Activated CD4-positive, alpha-beta T cell treated with anti-CD3 and anti-CD28 coated beads, Interleukin-2, amount 50 U/mL, for 1 hour (primary cell): ENCODE results near the gene LCMT1.
"Not testable (repeated sequence)": the region's sequence is repeated elsewhere in the genome, so short reads cannot be mapped to it uniquely, and the experiment has no call there.

ENCODE experiments used
- DNase-seq: peaks from one replicate; pipeline ENCODE4 v3.0.0-alpha.2; 2020

The LCMT1 gene

GRCh38 chr16:25151996-25152395 lies 40.5 kb downstream of the LCMT1 start:
- DNase-seq: no peak

GRCh38 chr16:25155553-25156460 lies 44.3 kb downstream of the LCMT1 start:
- no peak for DNase-seq

- no peak for DNase-seq
Observed at GRCh38 chr16:25157271-25157875, 45.8 kb downstream of the LCMT1 start.

- no peak for DNase-seq
Observed at GRCh38 chr16:25158401-25158800, 46.9 kb downstream of the LCMT1 start.

- DNase-seq: no peak
Observed at GRCh38 chr16:25161753-25162367, 50.3 kb downstream of the LCMT1 start.

- DNase-seq: no peak
Observed at GRCh38 chr16:25163683-25164082, 52.1 kb downstream of the LCMT1 start.

- no peak for DNase-seq
Observed at GRCh38 chr16:25165284-25165683, 53.7 kb downstream of the LCMT1 start.

- not testable (repeated sequence) for DNase-seq
Observed at GRCh38 chr16:25167920-25168319, 56.4 kb downstream of the LCMT1 start.

- DNase-seq: no peak
Observed at GRCh38 chr16:25171390-25171789, 59.8 kb downstream of the LCMT1 start.

GRCh38 chr16:25172831-25173230 lies 61.3 kb downstream of the LCMT1 start:
- DNase-seq: no peak

GRCh38 chr16:25174285-25174684 lies 62.7 kb downstream of the LCMT1 start:
- no peak for DNase-seq

- DNase-seq: no peak
Observed at GRCh38 chr16:25176136-25176535, 64.6 kb downstream of the LCMT1 start.

- DNase-seq: no peak
Observed at GRCh38 chr16:25177512-25177830, 65.9 kb downstream of the LCMT1 start.

- DNase-seq: no peak
Observed at GRCh38 chr16:25177831-25178688, 66.5 kb downstream of the LCMT1 start.

- not testable (repeated sequence) for DNase-seq
Observed at GRCh38 chr16:25181236-25181635, 69.7 kb downstream of the LCMT1 start.

- no peak for DNase-seq
Observed at GRCh38 chr16:25184771-25185170, 73.2 kb downstream of the LCMT1 start.

- no peak for DNase-seq
Observed at GRCh38 chr16:25187491-25187795, 75.9 kb downstream of the LCMT1 start.

- DNase-seq: no peak
Observed at GRCh38 chr16:25189305-25189704, 77.8 kb downstream of the LCMT1 start.

- no peak for DNase-seq
Observed at GRCh38 chr16:25192096-25192495, 80.6 kb downstream of the LCMT1 start.

- no peak for DNase-seq
Observed at GRCh38 chr16:25194273-25194878, 82.8 kb downstream of the LCMT1 start.

- DNase-seq: no peak
Observed at GRCh38 chr16:25198021-25198420, 86.5 kb downstream of the LCMT1 start.

- no peak for DNase-seq
Observed at GRCh38 chr16:25199457-25199856, 87.9 kb downstream of the LCMT1 start.

GRCh38 chr16:25210758-25211157 lies 99.2 kb downstream of the LCMT1 start:
- no peak for DNase-seq
